MCF 10A (cell line): Measurements from ENCODE around the gene MAMDC4. TPM values are rescaled to one million over a fixed set of nuclear protein-coding genes. Genes with fewer than 3 reads are reported as not detected.

ENCODE experiments used
- BruUV-seq: library from RNA; stranded (reverse); fragments of 400-500 nt; replicated peaks from 2 replicates; lab custom pipeline; 2021; lab: Mats Ljungman, UMichigan
- CTCF ChIA-PET: fragments of 300-600 bp; sonication (Branson Sonifier 250); formaldehyde crosslinking; extraction: SDS; loops from one replicate; lab custom pipeline; 2021; ENCODE audit warnings: antibody characterized with exemption, inconsistent platforms; lab: Yijun Ruan, JAX
- POLR2A ChIA-PET: fragments of 300-600, 350-650 bp; sonication (Branson Sonifier 250); formaldehyde crosslinking; extraction: SDS; loops from one replicate; lab custom pipeline; 2020; ENCODE audit warnings: antibody characterized with exemption, inconsistent platforms; lab: Yijun Ruan, JAX
- DNase-seq: peaks from one replicate; pipeline ENCODE4 v3.0.0-alpha.2; 2018; ENCODE audit not compliant: unreplicated experiment
- H3K27ac Mint-ChIP-seq: one replicate; pipeline ENCODE4 v1.8.0; 2022; ENCODE audit warnings: mild to moderate bottlenecking, low read depth, mixed read lengths; ENCODE audit not compliant: unreplicated experiment
- H3K27me3 Mint-ChIP-seq: one replicate; pipeline ENCODE4 v1.8.0; 2022; ENCODE audit warnings: mixed read lengths; ENCODE audit not compliant: insufficient read depth, unreplicated experiment
- H3K36me3 Mint-ChIP-seq: one replicate; pipeline ENCODE4 v1.8.0; 2022; ENCODE audit warnings: mild to moderate bottlenecking, moderate library complexity, mixed read lengths; ENCODE audit not compliant: insufficient read depth, unreplicated experiment
- H3K4me1 Mint-ChIP-seq: one replicate; pipeline ENCODE4 v1.8.0; 2022; ENCODE audit warnings: mixed read lengths; ENCODE audit not compliant: insufficient read depth, unreplicated experiment
- H3K4me3 Mint-ChIP-seq: one replicate; pipeline ENCODE4 v1.8.0; 2022; ENCODE audit warnings: mild to moderate bottlenecking, moderate library complexity, mixed read lengths; ENCODE audit not compliant: unreplicated experiment
- H3K9me3 Mint-ChIP-seq: one replicate; pipeline ENCODE4 v1.8.0; 2022; ENCODE audit warnings: mixed read lengths; ENCODE audit not compliant: unreplicated experiment
- CTCF ChIP-seq: fragments of 200-600 bp; IDR thresholded peaks from one replicate; pipeline ENCODE4 v1.8.0; 2022; ENCODE audit warnings: antibody characterized with exemption, mild to moderate bottlenecking; ENCODE audit not compliant: unreplicated experiment
- intact Hi-C: fragments of 100-400 bp; cut with micrococcal nuclease; formaldehyde crosslinking; loops from 2 replicates; pipeline ENCODE4 v1.14.1; 2022
- total RNA-seq: library from RNA; stranded (reverse); gene quantifications from 2 replicates; pipeline ENCODE4 v1.2.3, GENCODE V29; 2022

Gene MAMDC4
- total RNA-seq, 1 experiment from 2014 or later: 14.1 TPM

- CTCF ChIA-PET: no interaction called here
- no peaks in the 10 kb centered on the region for H3K9me3 Mint-ChIP-seq
- no peak for DNase-seq
Observed at GRCh38 chr9:136889858-136890257, 37.7 kb downstream of the MAMDC4 start.

GRCh38 chr9:136890661-136891060 is 38.5 kb downstream of the MAMDC4 start:
- no TSS peak for BruUV-seq
- intact Hi-C loops: no loop called here
- TF ChIP-seq CTCF: no peak
- H3K27ac Mint-ChIP-seq: no peak overlapping the region
- no peak overlapping the region for H3K4me3 Mint-ChIP-seq
- POLR2A ChIA-PET: no interaction called here
- H3K9me3 Mint-ChIP-seq: no peaks in the 10 kb centered on the region
- CTCF ChIA-PET: interaction anchor here (0.7 kb wide), 1 partner anchor 146 kb away, joined by 3 read pairs; no protein-coding TSS in a partner anchor
- H3K36me3 Mint-ChIP-seq: peaks cover 20% of the 10 kb centered on the region
- H3K4me1 Mint-ChIP-seq: peaks cover 6% of the 10 kb centered on the region
- H3K27me3 Mint-ChIP-seq: no peaks in the 10 kb centered on the region
- DNase-seq: no peak

More at GRCh38 chr9:136889858-136890257, 37.7 kb downstream of the MAMDC4 start:
- Mint-ChIP-seq H3K4me3 (no peak overlapping the region), H3K27me3 (no peaks in the 10 kb centered on the region), H3K4me1 (peaks cover 6% of the 10 kb centered on the region), H3K36me3 (peaks cover 13% of the 10 kb centered on the region), H3K27ac (no peak overlapping the region)
- POLR2A ChIA-PET: no interaction called here
- BruUV-seq: no TSS peak
- no peak for TF ChIP-seq CTCF
- intact Hi-C loops: no loop called here

GRCh38 chr9:136896027-136896426 is 43.9 kb downstream of the MAMDC4 start:
- no peak overlapping the region for H3K27ac Mint-ChIP-seq
- peaks cover 8% of the 10 kb centered on the region for H3K4me1 Mint-ChIP-seq
- H3K27me3 Mint-ChIP-seq: no peaks in the 10 kb centered on the region
- no peak for DNase-seq
- no peak for TF ChIP-seq CTCF
- ChIA-PET CTCF (interaction anchor here (0.5 kb wide), 1 partner anchor 136 kb away, joined by 4 read pairs; the partner anchor contains the start of gene FUT7), POLR2A (no interaction called here)
- no peaks in the 10 kb centered on the region for H3K9me3 Mint-ChIP-seq
- H3K36me3 Mint-ChIP-seq: peaks cover 47% of the 10 kb centered on the region
- BruUV-seq: no TSS peak
- H3K4me3 Mint-ChIP-seq: no peak overlapping the region
- intact Hi-C loops: no loop called here

DNA sequence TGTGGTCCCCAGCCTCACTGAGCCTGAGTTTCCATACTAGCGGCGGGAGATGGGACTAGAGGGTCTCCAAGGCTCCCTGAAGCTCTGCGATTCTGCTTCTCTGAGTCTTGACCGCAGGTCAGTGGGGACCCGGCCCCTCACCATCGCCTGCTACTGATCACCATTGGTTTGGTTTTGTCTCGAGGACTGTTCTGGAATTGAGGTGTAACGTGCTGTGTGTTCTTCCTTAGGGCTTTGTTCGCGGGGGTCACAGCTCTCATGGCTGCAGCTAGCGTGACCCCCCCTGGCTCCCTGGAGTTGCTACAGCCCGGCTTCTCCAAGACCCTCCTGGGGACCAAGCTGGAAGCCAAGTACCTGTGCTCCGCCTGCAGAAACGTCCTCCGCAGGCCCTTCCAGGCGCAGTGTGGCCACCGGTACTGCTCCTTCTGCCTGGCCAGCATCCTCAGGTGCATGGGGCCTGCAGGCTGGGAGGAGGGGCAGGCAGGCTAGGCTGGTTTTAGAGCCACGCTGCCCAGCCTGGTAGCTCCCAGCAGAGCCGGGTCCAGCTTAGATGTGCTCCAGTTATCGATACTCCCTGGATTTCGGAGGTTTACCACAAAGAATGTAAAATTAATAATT is 46.4 kb downstream of the MAMDC4 start:
- Mint-ChIP-seq H3K9me3 (no peaks in the 10 kb centered on the region), H3K4me1 (peaks cover 19% of the 10 kb centered on the region), H3K27me3 (no peaks in the 10 kb centered on the region), H3K27ac (no peak overlapping the region), H3K4me3 (no peak overlapping the region), H3K36me3 (peaks cover 63% of the 10 kb centered on the region)
- intact Hi-C loops: no loop called here
- BruUV-seq: no TSS peak
- TF ChIP-seq CTCF: no peak
- CTCF ChIA-PET: interaction anchor here (0.6 to 1.3 kb wide), 2 partner anchors 50 to 56 kb away, joined by 3 to 4 read pairs; partner anchors contain the start of gene AJM1
- DNase-seq: no peak
- POLR2A ChIA-PET: interaction anchor here (0.6 to 1.0 kb wide), 2 partner anchors 12 to 30 kb away, joined by 3 to 6 read pairs; partner anchors contain the start of gene TRAF2
